NK-92 (cell line): Measurements from ENCODE around the gene ETV7.
"Not testable (repeated sequence)": the region's sequence is repeated elsewhere in the genome, so short reads cannot be mapped to it uniquely, and the experiment has no call there.

Experiments used
- DNase-seq: peaks from one replicate; lab custom pipeline; 2025; ENCODE audit not compliant: unreplicated experiment; lab: John Stamatoyannopoulos, UW

The ETV7 gene

GRCh38 chr6:36343109-36343680 lies 44.3 kb downstream of the ETV7 start:
- no peak for DNase-seq

GRCh38 chr6:36340618-36341454 lies 46.6 kb downstream of the ETV7 start:
- no peak for DNase-seq

- DNase-seq, result no peak
Observed at GRCh38 chr6:36340306-36340617, 47.2 kb downstream of the ETV7 start.

- no peak for DNase-seq
Observed at GRCh38 chr6:36339146-36339545, 48.3 kb downstream of the ETV7 start.

- not testable (repeated sequence) for DNase-seq
Observed at GRCh38 chr6:36338223-36338622, 49.2 kb downstream of the ETV7 start.

GRCh38 chr6:36337814-36338213 lies 49.7 kb downstream of the ETV7 start:
- no peak for DNase-seq

GRCh38 chr6:36336779-36337241 lies 50.7 kb downstream of the ETV7 start, which contains the start of gene BNIP5:
Gene BNIP5, minus strand, starts transcription at chr6:36336888. Its CDS starts 6,198 bp downstream, at chr6:36330690.
- no peak for DNase-seq

GRCh38 chr6:36336208-36336710 lies 51.2 kb downstream of the ETV7 start:
- no peak for DNase-seq

GRCh38 chr6:36335465-36336207 lies 51.8 kb downstream of the ETV7 start:
- no peak for DNase-seq

- DNase-seq, result no peak
Observed at GRCh38 chr6:36334832-36335459, 52.5 kb downstream of the ETV7 start.

GRCh38 chr6:36333931-36334725 lies 53.3 kb downstream of the ETV7 start:
- no peak for DNase-seq

GRCh38 chr6:36333171-36333895 lies 54.1 kb downstream of the ETV7 start:
- DNase-seq, result no peak

- no peak for DNase-seq
Observed at GRCh38 chr6:36331381-36331780, 56.1 kb downstream of the ETV7 start.

GRCh38 chr6:36330366-36330765 lies 57.1 kb downstream of the ETV7 start:
- DNase-seq, result no peak

- no peak for DNase-seq
Observed at GRCh38 chr6:36329798-36330291, 57.6 kb downstream of the ETV7 start.

GRCh38 chr6:36328600-36328999 lies 58.9 kb downstream of the ETV7 start:
- DNase-seq, result no peak

- no peak for DNase-seq
Observed at GRCh38 chr6:36327919-36328236, 59.6 kb downstream of the ETV7 start.

- no peak for DNase-seq
Observed at GRCh38 chr6:36327226-36327918, 60.1 kb downstream of the ETV7 start.

GRCh38 chr6:36326356-36326995 lies 61.0 kb downstream of the ETV7 start:
- no peak for DNase-seq
